HEK293T (cell line): ENCODE results near the gene METAP1D.

Experiments used
- ARNT ChIP-seq: fragments of 450-650 bp; IDR thresholded peaks from 2 replicates; pipeline ENCODE4 v1.6.1; 2017; ENCODE audit warnings: mild to moderate bottlenecking
- L3MBTL2 ChIP-seq: fragments of 450-650 bp; conservative IDR thresholded peaks from 2 replicates; pipeline ENCODE4 v1.6.1; 2016; ENCODE audit warnings: mild to moderate bottlenecking
- SP1 ChIP-seq: fragments of 450-650 bp; IDR thresholded peaks from 2 replicates; pipeline ENCODE4 v1.6.1; 2017

- no peak for TF ChIP-seq SP1
- no peak for TF ChIP-seq ARNT
- TF ChIP-seq L3MBTL2: no peak
Measured at GRCh38 chr2:172052000-172052983, 52.5 kb downstream of the METAP1D start.
